NCI-H510A treated with DMSO at 0.1 percent for 48 hours (cell line): Measurements from ENCODE around the gene C19orf38.
A peak's percentile ranks its signal among the peaks of the same experiment; 100 is the strongest.
"Not testable (repeated sequence)": the region's sequence is repeated elsewhere in the genome, so short reads cannot be mapped to it uniquely, and the experiment has no call there.

Experiments used
- DNase-seq: peaks from one replicate; lab custom pipeline; 2025; lab: John Stamatoyannopoulos, UW

C19orf38 gene

DNA sequence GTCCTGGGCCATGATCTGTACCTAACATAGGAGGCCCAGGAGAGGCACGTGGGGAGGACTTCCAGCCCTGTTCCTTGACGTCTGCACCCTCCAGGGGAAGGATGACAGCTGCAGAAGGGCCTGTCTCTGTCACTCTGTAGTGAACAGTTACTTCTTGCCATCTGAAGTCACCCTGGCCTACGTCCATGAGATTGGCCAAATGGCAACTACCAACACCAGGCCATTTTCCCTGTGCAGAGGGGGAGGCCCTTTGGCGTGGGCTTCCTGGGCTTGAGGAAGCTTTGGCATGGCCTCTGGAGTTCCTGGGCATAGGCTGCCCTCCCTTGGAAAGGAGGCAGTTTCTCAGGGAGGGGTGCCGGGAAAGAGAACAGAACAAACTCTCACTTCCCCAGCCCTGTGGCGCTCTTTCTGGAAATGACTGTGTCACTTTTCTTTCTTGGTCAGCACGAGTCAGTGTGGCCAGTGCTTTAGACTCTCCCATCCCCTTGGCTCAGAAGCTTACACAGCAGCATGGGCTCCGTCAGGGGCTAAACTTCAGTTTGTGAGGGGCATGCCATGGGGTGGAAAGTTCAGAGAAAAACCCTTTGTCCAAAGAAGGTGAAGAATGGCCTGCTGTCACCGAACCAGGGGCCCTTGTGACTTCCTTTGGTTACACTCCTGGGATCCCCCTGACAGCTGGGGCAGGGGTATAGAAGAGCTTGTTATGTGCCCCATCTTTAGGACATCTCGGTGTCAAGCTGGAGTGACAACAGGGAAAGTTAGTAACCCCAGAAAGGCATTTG lies 28.4 kb downstream of the C19orf38 start:
- no peak for DNase-seq

DNA sequence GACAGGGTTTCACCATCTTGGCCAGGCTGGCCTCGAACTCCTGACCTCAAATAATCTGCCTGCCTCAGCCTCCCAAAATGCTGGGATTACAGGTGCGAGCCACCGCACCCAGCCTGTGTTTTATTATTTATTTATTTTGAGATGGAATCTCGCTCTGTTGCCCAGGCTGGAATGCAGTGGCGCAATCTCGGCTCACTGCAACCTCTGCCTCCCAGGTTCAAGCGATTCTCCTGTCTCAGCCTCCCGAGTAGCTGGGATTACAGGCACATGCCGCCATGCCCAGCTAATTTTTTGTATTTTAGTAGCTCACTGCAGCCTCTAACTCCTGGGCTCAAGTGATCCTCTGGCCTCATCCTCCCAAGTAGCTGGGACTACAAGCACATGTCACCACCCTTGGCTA lies 29.4 kb downstream of the C19orf38 start:
- not testable (repeated sequence) for DNase-seq

DNA sequence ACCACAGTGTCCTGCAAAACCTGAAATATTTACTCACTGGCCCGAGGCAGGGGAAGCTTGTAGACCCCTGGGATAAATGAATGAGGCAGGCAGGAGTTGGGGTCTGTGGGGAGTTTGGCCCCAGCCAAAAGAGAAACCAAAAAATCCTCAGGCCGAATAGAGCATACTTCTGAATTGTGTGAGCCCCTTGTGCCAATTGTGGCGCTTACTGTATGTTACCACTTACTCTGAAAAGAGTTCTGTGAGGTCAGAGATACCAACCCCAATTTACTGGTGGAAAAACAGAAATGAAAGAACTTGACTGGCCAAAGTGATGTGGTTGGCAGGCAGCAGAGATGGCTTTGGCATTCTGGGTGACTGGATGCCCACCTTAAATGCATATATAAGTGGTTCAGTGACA lies 30.0 kb downstream of the C19orf38 start:
- DNase-seq = no peak

DNA sequence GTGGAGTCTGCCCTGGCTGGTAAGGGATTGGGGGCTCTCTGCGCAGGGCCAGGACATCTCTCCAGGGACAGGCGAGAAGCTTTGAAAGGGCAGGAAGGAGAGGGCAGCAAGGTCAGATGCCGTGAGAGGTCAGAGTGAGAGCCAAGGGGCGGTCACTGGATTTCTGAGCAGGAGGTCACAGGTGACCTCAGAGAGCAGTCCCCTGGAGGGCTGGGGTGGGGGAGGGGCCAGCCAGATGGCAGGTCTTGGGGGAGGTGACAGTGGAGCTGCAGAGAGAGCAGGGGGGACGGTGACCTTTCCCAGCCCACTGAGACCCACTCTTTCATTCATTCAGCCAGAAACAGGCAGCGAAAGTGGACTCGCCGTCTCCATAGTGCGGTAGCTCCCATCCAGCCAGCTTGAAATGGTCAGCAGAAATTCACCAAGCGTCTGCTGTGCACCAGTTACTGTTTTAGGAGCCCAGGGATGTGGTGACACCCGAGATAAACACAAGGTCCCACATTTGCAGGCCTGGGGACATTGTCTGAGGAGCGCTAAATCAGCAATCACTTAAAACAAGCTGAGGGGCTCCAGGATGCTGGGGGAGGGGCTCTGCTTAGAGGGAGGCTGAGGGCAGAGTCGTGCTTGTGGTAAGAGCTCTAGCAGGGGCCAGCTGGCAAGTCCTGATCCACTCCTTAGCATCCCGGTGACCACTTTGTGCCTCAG lies 33.3 kb downstream of the C19orf38 start:
- DNase-seq = no peak

DNA sequence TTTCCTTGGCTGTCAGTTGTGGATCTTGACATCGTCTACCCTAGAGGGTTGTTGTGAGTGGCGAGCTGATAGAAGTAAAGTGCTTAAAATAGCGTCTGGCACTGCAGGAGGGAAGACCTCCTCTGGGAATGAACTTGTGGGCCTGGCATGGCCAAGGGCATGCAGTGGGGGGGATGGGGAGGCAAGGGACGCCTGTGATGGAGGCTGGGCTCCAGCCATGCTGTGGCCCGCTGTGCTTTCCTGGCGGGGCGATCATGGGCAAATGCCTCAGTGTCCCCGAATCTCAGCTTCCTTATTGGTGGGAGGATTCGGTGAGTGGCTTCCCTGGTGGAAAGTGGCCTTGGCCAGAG lies 33.9 kb downstream of the C19orf38 start:
- DNase-seq = no peak

DNA sequence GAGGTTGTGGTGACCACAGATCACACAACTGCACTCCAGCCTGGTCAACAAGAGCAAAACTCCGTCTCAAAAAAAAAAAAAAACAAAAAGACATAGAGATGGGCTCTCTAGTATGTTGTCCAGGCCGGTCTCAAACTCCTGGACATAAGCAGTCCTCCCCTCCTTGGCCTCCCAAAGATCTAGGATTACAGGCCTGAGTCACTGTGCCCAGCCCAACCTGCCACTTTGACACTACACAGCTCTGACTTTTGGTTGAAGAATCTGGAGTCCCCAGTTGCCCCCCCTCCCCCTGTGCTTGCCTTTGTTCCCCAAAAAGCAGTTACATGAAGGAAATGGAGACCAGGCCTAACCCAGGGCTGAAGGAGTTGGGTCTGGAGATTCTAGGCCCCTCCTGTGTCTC lies 36.1 kb downstream of the C19orf38 start:
- no peak for DNase-seq

DNA sequence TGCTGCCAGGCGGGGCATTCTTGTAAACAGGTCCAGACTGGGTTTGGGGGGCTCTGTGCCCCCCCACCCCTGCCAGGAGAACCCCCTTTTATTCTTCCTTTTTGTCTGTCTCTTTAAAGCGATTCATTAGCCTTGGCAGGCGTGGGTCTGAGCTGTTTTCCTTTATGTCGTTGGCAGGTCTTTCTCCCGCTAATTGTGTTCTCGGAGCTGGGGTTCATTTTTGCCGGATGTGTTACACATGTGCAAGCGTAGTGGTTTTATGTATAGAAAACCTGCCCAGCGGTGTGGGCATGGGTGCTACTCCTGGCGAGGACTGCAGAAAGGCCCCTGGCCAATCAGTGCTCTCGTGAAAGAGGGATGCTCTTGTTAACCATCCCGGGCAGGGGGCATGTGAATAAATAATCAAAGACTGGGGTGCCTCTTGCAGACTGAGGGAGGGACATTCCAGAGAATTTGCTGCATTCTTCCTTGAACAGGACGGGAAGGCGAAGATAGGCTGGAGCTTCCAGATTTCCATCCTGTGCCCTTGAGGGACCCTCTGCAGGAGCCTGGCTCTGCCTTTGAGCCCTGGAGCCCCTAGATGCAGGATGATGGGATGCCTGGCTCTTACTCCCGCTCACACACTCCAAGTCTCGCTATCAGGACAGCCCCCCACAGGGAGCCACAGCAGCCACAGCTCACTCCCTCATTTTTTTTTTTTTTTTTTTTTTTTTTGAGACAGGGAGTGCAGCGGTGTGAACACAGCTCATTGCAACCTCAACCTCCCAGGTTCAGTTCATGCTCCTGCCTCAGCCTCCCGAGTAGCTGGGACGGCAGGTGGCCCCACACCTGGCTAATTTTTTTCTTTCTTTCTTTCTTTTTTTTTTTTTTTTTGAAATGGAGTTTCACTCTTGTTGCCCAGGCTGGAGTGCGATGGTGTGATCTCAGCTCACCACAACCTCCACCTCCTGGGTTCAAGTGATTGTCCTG lies 37.3 kb downstream of the C19orf38 start:
- DNase-seq = no peak

DNA sequence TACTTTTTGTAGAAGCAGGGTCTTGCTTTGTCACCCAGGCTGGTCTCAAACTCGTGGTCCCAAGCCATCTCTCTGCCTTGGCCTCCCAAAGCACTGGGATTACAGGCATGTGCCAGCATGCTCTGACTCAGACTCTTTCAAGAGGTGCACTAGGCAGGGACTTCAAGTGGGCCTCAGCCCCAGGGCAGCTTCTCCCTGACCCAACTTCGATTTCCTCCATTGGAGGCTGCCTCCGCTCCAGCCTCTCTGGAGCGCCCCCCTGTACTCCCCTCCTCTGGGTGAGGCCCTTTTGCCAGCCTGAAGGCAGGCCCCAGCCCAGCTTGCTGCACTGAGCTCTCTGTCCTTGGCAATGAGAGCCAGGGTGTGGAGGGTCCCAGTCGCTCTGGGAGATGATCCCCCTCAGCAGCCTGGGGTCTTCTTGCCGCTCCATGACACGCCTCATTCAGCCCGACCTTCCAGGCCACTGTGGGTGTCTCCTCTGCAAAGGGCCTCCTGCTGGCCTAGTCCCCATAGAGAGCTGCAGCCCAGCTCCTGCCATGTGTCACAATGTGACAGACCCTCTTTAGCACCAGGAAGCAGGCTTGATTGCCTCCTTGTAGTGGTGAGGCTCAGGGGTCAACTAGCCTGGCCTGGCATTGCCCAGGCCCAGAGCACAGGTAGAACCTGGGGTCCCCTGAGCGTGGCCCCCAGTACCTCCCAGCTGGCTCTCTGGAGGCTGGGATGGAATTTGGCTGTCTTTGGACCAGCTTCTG lies 39.6 kb downstream of the C19orf38 start:
- no peak for DNase-seq

DNA sequence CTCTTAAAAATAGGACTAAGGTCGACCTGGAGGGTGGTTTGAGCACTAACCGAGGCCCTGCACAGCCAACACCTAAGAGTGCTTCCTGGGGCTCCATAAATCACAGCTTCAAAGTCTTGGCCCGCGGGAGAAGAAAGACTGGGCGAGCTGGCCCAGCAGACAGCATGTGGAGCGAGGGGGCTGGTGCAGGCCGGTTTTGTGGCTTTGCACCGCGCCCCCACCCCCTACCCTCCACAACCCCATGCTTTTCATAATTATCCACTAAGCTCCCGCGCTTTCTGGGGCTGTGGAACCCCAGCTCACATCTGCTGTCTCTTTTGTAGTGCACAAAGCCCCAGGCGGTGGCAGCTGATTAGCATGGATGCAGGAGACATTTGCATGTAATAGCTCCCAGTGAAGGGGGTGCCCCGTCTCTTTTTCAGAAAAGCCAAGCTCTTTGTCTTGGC lies 40.2 kb downstream of the C19orf38 start:
- no peak for DNase-seq

DNA sequence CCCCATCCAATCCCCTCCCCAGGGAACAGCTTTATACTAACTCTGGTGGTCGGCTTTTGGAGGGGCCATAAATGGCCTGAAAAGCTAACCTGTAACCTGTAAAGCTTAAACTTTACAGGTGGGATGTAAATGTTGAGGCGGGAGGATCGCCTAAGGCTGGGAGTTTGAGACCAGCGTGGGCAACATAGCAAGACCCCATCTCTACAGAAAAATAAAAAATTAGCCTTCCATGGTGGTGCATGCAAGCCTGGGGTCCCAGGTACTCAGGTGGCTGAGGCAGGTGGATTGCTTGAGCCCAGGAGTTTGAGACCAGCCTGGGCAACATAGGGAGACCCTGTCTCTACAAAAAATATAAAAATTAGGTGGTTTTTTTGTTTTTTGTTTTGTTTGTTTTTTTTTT lies 41.7 kb downstream of the C19orf38 start:
- no peak for DNase-seq

DNA sequence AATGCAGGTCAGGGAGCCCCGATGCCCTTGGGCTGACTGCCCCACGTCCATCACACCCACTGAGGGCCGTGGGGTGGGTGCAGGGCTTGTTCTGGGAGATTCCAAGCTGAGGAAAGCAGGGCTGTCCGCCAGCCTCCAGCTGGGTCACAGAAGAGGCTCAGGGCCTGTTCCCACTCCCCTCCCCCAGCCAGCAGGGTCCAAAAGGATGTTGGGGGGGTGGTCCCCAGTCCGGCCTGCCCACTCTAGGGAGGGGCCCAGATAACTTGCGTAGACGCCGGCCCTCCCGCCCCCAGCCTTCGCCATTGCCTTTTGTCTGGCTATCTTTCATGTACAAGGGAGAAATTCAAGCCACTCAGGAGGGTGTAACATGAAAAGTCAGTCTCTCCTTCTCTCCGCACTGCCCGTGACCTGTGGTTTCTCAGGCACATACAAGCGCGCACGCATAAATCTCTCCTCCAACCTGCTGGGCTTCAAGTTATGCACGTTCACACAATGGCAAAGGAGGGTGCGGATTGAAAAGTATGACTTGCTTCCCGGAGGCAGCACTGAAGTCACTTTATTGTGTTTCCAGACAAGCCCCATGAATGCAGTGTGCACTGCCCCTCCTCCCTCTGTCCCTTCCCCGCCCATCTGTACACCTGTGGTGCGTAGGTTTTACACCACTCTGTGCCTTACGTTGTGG lies 43.3 kb downstream of the C19orf38 start:
- DNase-seq = peak; percentile 91

DNA sequence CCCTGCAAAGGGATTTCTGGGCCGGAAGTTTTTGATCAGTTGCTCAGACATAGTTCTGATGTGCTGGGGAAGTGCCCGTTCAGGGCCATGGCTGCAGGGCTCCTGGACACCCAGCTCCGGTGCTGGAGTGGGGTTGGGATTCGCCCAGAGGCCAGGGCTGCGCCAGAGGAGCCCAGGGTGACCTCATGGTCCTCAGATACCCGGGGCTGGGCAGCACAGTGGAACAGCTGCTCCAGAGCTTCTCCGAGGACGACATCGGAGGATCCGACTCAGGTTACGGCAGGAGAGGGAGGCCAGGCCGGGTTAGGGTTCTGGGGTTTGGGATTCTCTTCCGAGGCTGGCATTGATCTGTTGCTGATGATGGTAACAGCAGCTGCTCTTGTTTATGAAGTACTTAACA lies 44.0 kb downstream of the C19orf38 start:
- peak; percentile 76 for DNase-seq

DNA sequence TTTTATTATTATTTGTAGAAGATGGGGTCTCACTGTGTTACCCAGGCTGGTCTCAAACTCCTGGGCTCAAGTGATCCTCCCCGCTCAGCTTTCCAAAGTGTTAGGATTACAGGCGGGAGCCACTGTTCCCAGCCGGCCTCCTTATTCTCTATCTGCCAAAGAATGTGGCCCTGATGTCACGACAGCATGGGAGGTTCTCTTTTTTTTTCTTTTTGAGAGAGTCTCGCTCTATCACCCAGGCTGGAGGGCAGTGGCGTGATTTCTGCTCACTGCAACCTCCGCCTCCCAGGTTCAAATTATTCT lies 46.6 kb downstream of the C19orf38 start:
- DNase-seq = no peak

DNA sequence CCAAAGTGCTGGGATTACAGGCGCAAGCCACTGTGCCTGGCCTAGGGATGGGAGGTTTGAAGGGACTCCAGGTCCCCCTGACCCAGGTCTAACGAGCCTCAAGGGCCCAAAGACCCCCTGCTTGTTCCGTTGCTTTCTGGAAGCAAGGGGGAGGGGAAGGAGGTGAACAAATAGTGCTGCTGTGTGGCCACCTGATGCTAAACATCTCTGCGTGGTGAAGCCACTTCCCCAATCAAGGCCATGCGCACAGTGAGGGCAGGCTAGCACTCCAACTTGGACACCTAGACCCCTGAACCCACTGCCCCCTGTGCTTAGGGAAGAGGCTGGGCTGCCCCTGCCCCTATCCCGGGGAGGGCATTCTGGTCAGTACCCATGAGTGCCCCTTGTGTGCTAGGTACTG lies 47.1 kb downstream of the C19orf38 start:
- no peak for DNase-seq

DNA sequence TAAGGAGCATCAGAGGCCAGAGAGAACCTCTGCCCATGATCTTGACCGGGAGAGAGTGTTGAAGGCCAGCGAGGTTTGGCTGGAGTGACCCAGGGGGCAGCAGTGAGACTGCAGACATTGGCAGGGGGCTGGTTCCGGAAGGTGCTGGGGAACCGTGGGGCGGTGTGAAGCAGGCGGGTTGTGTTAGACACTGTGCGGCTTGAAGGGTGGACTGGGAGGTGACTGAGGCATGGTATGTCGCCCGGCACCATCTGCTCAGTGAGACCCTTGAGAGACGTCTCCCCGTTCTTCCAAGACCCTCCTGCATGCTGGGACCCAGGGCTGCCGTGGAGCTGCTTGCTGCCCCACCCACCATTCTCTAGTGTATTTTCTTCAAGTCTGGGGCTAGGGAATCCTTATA lies 47.7 kb downstream of the C19orf38 start:
- no peak for DNase-seq

DNA sequence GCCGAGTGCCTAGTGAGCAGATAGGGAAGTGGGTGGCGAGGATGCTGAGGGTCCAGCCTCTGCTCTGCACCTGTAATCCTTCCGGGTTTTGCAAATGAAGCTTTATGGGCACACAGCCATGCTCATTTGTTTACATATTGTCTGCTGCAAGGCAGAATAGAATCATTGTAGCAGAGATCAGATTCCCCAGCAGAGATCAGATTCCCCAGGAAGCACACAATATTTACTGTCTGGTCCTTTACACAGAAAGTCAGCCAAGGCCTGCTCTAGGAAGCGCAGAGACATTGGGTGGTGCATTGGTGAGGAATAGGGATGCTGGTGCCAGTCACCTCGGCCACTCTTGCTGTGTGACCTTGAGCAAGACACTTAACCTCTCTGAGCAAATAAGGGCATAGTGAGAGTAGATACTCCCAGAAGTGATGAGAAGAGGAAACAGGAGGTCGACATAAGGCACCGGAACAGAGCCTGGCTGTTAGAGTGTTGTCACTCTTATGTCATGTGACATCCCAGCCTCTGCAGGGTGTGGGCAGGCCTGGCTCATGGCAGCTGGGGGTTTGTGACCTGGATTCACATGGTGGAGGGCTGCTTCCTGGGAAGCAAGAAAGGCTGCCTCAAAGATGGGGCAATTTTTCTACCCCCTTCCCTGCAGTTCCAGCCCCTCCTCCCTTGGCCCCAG lies 48.8 kb downstream of the C19orf38 start:
- peak; percentile 93 for DNase-seq

DNA sequence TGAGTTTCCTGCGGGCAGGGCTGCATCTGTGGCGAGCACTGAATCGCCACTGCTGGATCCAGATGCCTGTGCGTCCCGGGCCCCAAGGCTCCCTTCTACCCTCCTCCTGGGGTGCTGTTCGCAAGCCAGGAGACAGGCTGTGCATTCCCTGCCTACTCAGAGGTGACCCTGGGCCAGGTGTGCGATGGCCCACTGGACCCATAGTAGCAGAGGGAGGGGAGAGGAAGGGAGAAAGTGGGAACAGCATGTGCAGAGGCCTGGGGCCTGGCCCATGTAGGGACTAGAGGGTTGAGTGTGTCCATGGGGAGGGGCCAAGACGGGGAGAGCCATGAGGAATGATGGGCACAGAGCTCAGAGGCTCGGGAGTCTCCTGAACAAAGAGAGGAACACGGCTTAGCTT lies 50.4 kb downstream of the C19orf38 start:
- DNase-seq = no peak

DNA sequence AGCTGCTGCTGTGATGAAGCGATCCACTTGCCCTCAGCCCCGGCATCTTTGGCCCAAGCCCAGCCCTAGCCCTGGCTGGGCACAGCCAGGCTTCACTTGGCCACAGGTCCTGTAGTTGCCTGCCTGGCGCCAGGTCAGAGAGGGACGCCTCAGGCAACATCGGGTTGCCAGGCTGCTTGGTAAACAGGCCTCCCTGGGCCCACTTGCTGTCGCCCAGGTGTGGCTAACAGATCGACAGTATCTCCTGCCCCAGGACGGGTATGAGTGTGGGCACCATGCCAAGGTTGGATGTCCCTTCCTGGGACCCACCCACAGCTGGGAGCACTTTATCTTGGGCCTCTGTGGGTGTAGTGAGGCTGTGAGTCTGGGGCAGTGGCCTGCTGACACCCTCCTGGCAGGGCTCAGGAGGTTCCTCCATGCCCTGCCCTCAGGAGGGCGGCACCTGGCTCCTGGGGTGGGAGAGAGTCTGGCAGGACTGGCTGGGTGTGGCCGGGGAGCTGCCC lies 51.0 kb downstream of the C19orf38 start:
- peak; percentile 52 for DNase-seq

DNA sequence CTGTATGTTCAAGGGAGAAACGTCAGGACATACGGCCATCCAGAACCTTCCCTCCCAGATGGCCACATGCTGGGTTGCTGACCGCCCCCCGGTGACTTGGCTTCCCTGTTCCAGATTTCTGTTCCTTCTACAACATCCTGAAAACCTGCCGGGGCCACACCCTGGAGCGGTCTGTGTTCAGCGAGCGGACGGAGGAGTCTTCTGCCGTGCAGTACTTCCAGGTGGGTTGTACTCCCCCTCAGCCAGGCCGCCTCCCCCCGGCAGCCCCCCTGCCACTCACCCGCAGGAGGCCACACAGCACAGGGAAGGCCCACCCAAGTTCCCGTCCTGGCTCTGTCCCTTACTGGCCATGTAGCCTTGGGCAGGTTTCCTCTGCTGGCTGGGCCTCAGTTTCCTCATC lies 59.7 kb downstream of the C19orf38 start:
- no peak for DNase-seq

DNA sequence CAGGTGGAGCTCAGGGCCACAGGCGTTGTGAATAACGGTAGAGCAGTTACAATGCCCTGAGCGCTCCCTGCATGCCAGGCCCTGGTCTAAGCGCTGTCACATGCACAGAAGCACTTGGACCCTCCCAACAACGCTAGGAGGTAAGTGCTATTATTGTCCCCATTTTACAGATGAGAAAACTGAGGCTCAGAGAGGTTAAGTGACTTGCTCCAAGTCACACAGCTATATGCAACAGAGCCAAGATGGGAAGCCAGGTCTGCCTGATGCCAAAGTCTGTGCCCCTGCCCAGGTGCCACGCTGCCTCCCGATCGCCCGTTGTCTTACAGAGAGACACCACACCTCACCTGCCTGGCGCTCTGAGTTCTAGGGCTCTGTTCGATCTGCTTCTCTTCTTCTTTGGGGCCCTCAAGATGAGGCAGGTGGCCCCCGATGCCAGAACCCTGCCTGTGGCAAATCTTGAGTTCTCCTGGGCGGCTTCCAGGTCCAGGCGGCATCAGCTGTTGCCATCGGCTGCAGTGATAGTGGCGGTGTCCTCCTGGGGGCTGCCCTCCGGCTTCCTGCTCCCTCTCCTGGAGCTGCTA lies 60.3 kb downstream of the C19orf38 start:
- no peak for DNase-seq
